Left cardiac atrium (tissue), 4 donors: ENCODE data around the gene PHF21A. TPM values are rescaled to one million over a fixed set of nuclear protein-coding genes. Genes with fewer than 3 reads are reported as not detected.

Experiments used
- ATAC-seq, 2 donors: fragments of 200-7000 bp; cut with Tn5 transposase; one replicate each; pipeline ENCODE4 v1.9.1; 2020; ENCODE audit warnings: mild to moderate bottlenecking in 2 of 2, moderate library complexity in 2 of 2
- DNase-seq: peaks from one replicate; pipeline ENCODE4 v3.0.0-alpha.2; 2020
- intact Hi-C, 2 donors: fragments of 100-400 bp; cut with DNase I; formaldehyde crosslinking; loops; one replicate each; pipeline versions ENCODE4 v1.14.1 to v1.15.1; 2022 to 2023
- total RNA-seq, 2 donors: library from RNA; stranded (reverse); fragmentation: NEBNext Ultra II Directional; extraction: Animal tissue kit (Norgen Biotek cat#: 25700); gene quantifications; one replicate each; pipeline ENCODE4 v1.2.1, GENCODE V29; 2021
- donor health status: DM: no; HTN: yes; CAD: no.
- donor health status: DM: no; HTN: yes; CAD: no; lungs with severe emphysema.
- donor health status: DM: yes; HTN: yes; CAD: no.
- donor health status: Dilated cardiomyopathy.

PHF21A gene
- total RNA-seq, 2 donors from 2014 or later = 39.7 to 40.4 TPM

DNA sequence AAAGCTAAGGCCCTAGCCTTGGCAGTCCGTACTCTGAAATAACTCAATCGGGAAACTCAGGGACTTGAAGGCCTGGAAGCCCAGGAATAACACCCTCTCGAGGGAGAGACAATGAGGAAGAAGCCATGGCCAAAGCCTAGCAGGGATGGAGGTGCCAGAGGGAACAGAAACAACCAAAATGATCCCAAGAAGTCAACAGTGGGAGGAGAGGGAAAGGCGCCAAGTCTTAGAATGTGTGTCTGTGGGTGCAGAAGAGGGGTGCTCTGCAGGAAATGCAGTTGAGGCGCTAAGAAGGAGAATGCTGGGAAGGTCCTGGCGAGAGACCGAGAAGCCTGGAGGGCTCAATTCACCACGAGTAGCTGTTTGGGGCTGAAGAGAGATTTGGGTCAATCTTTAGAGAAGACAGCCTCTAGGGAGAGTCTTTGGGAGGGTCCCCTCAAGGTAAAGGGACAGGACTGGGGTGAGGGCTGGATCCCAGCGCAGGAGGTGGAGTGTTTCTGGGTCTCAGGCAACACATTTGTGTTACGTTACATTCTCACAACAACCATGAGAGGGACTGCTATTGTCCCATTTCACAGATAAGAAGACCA lies 236.6 kb downstream of the PHF21A start:
- no peak for DNase-seq
- intact Hi-C loops = no loop called here
- ATAC-seq = no peak

Other genes with a start within 250 kb of the PHF21A start
- 1 to 10 TPM; 5.0 to 6.9 TPM for gene MAPK8IP1, start 235.8 kb downstream of the PHF21A start, total RNA-seq
- under 1 TPM; 0.47 to 0.50 TPM for gene FREY1, start 214.2 kb downstream of the PHF21A start, total RNA-seq
- 10 to 100 TPM; 13.6 to 18.4 TPM for gene PEX16, start 203.6 kb downstream of the PHF21A start, total RNA-seq
- gene LARGE2, start 198.8 kb downstream of the PHF21A start, total RNA-seq = under 1 TPM; 0.32 to 0.50 TPM
- 10 to 100 TPM; 20.7 to 28.0 TPM for gene CREB3L1, start 156.2 kb upstream of the PHF21A start, total RNA-seq
- 10 to 100 TPM; 80.2 to 91.8 TPM for gene DGKZ, start 226.0 kb upstream of the PHF21A start, total RNA-seq